ENCODE measurements around the gene MNX1.

- TF ChIP-seq, protein P1, sequence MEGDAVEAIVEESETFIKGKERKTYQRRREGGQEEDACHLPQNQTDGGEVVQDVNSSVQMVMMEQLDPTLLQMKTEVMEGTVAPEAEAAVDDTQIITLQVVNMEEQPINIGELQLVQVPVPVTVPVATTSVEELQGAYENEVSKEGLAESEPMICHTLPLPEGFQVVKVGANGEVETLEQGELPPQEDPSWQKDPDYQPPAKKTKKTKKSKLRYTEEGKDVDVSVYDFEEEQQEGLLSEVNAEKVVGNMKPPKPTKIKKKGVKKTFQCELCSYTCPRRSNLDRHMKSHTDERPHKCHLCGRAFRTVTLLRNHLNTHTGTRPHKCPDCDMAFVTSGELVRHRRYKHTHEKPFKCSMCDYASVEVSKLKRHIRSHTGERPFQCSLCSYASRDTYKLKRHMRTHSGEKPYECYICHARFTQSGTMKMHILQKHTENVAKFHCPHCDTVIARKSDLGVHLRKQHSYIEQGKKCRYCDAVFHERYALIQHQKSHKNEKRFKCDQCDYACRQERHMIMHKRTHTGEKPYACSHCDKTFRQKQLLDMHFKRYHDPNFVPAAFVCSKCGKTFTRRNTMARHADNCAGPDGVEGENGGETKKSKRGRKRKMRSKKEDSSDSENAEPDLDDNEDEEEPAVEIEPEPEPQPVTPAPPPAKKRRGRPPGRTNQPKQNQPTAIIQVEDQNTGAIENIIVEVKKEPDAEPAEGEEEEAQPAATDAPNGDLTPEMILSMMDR (IDR thresholded peaks at IDR 0.05) = no peak
- TF ChIP-seq POLR2A (IDR thresholded peaks at IDR 0.05) = no peak
Measured at GRCh38 chr7:157004521-157005455, 5.7 kb downstream of the MNX1 start.
